HG03457 (cell line): ENCODE results near the gene PLSCR2.
"Not testable (repeated sequence)": the region's sequence is repeated elsewhere in the genome, so short reads cannot be mapped to it uniquely, and the experiment has no call there.

Experiments
- ATAC-seq: cut with Tn5 transposase; IDR thresholded peaks from one replicate; pipeline ENCODE4 v1.9.1; 2021; ENCODE audit warnings: moderate number of reproducible peaks; ENCODE audit not compliant: unreplicated experiment

PLSCR2 gene

GRCh38 chr3:146421819-146422759 is 47.3 kb downstream of the PLSCR2 start:
- no peak for ATAC-seq

- no peak for ATAC-seq
Measured at GRCh38 chr3:146416366-146416765, 53.0 kb downstream of the PLSCR2 start.

- ATAC-seq, result no peak
Measured at GRCh38 chr3:146414010-146414409, 55.4 kb downstream of the PLSCR2 start.

GRCh38 chr3:146412711-146413110 is 56.6 kb downstream of the PLSCR2 start:
- not testable (repeated sequence) for ATAC-seq

GRCh38 chr3:146407956-146408355 is 61.4 kb downstream of the PLSCR2 start:
- no peak for ATAC-seq

- no peak for ATAC-seq
Measured at GRCh38 chr3:146404436-146404835, 64.9 kb downstream of the PLSCR2 start.

- ATAC-seq, result no peak
Measured at GRCh38 chr3:146403792-146404191, 65.6 kb downstream of the PLSCR2 start.

GRCh38 chr3:146396792-146397191 is 72.6 kb downstream of the PLSCR2 start:
- ATAC-seq, result no peak

- ATAC-seq, result no peak
Measured at GRCh38 chr3:146395164-146395563, 74.2 kb downstream of the PLSCR2 start.

- ATAC-seq, result no peak
Measured at GRCh38 chr3:146390957-146391356, 78.4 kb downstream of the PLSCR2 start.

GRCh38 chr3:146390006-146390772 is 79.2 kb downstream of the PLSCR2 start:
- no peak for ATAC-seq

- no peak for ATAC-seq
Measured at GRCh38 chr3:146387566-146387965, 81.8 kb downstream of the PLSCR2 start.

- ATAC-seq, result no peak
Measured at GRCh38 chr3:146386936-146387335, 82.4 kb downstream of the PLSCR2 start.

GRCh38 chr3:146384786-146385185 is 84.6 kb downstream of the PLSCR2 start:
- no peak for ATAC-seq
